Measurements from ENCODE around the gene NUBP2. TPM values are rescaled to one million over a fixed set of nuclear protein-coding genes. Genes with fewer than 3 reads are reported as not detected.
A peak's percentile ranks its signal among the peaks of the same experiment; 100 is the strongest.

Gene NUBP2
- total RNA-seq, 3 donors from 2014 or later = 61.6 to 82.6 (median 80.3) TPM

DNA sequence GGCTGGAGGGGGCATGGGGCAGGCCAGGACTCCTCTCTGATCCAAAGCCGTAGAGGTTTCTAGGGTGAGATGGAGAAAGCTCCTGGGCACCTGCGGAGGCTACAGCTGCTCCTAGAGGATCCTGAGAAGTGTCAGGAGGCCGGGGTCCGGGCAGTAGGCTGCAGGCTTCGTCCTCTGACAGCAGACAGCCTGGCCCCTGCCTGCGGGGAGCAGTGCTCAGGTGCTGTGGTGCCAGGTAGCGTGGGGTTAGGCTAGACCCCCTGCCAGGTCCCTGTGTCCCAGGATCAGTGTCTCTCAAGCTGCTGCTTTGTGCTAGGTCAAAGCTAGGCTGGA is 8.3 kb upstream of the NUBP2 start:
- intact Hi-C loops (cut with DNase I; ENCODE audit: low total_unique reads) = no loop called here
- no peak for DNase-seq (ENCODE audit: low spot score in 2 of 2)
- Histone ChIP-seq H3K9me3 (no peaks in the 10 kb centered on the region), H3K27ac (peak overlapping the region in 1 of 2 donors; percentile 94), H3K27me3 (no peaks in the 10 kb centered on the region), H3K36me3 (peaks cover 5% of the 10 kb centered on the region), H3K4me1 (peaks cover 16 to 25% of the 10 kb centered on the region in 2 donors), H3K4me3 (peak overlapping the region in 2 of 3 donors; percentile 91 to 94)
- no peak for TF ChIP-seq POLR2AphosphoS5 (IDR thresholded peaks at IDR 0.05)
- TF ChIP-seq, protein P1, sequence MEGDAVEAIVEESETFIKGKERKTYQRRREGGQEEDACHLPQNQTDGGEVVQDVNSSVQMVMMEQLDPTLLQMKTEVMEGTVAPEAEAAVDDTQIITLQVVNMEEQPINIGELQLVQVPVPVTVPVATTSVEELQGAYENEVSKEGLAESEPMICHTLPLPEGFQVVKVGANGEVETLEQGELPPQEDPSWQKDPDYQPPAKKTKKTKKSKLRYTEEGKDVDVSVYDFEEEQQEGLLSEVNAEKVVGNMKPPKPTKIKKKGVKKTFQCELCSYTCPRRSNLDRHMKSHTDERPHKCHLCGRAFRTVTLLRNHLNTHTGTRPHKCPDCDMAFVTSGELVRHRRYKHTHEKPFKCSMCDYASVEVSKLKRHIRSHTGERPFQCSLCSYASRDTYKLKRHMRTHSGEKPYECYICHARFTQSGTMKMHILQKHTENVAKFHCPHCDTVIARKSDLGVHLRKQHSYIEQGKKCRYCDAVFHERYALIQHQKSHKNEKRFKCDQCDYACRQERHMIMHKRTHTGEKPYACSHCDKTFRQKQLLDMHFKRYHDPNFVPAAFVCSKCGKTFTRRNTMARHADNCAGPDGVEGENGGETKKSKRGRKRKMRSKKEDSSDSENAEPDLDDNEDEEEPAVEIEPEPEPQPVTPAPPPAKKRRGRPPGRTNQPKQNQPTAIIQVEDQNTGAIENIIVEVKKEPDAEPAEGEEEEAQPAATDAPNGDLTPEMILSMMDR (IDR thresholded peaks at IDR 0.05) = no peak
- no peak for TF ChIP-seq POLR2A (IDR thresholded peaks at IDR 0.05)

DNA sequence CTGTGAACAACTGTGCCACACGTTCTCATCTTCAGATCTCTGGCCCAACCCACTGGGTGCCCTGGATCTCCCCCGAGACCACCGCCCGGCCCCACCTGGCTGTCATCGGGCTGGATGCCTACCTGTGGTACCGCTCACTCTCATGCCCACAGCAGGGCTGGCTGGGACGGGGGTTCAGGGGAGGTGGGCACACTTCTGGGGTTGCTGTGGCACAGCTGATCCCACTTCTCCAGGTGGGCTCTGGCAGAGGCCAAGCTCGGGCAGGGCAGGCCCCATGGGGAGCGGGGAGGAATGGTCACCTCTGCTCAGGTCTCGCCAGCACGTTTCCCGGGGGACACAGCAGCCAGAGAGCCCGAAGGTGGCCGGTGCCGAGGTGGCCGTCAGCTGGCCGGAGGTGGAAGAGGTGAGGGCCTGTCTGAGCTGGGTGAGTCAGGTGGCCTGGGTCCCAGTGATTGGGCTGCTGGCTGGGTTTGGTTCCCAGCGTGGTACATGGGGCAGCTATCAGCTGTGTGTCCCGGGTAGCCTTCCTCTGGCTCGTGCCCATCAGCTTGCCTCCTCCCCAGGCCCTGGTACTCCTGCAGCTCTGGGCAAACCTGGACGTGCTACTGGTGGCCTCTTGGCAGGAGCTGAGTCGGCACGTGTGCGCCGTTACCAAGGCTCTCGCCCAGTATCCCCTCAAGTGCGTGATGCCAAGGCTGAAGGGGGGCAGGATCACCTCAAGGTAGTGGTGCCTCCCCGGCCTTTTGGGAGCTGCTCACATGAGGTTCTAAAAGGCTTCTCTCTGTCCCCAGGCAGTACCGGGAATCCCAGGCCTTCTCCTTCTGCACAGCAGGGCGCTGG is 7.5 kb upstream of the NUBP2 start:
- intact Hi-C loops (cut with DNase I; ENCODE audit: low total_unique reads) = no loop called here
- Histone ChIP-seq H3K27me3 (no peaks in the 10 kb centered on the region), H3K4me3 (no peak overlapping the region), H3K9me3 (no peaks in the 10 kb centered on the region), H3K4me1 (peaks cover 10 to 24% of the 10 kb centered on the region in 2 donors), H3K27ac (peak overlapping the region in 1 of 2 donors; percentile 94), H3K36me3 (peaks cover 5% of the 10 kb centered on the region)
- TF ChIP-seq POLR2A (IDR thresholded peaks at IDR 0.05) (no peak), POLR2AphosphoS5 (IDR thresholded peaks at IDR 0.05) (no peak)
- TF ChIP-seq, protein P1 (IDR thresholded peaks at IDR 0.05) = no peak
- no peak for DNase-seq (ENCODE audit: low spot score in 2 of 2)

DNA sequence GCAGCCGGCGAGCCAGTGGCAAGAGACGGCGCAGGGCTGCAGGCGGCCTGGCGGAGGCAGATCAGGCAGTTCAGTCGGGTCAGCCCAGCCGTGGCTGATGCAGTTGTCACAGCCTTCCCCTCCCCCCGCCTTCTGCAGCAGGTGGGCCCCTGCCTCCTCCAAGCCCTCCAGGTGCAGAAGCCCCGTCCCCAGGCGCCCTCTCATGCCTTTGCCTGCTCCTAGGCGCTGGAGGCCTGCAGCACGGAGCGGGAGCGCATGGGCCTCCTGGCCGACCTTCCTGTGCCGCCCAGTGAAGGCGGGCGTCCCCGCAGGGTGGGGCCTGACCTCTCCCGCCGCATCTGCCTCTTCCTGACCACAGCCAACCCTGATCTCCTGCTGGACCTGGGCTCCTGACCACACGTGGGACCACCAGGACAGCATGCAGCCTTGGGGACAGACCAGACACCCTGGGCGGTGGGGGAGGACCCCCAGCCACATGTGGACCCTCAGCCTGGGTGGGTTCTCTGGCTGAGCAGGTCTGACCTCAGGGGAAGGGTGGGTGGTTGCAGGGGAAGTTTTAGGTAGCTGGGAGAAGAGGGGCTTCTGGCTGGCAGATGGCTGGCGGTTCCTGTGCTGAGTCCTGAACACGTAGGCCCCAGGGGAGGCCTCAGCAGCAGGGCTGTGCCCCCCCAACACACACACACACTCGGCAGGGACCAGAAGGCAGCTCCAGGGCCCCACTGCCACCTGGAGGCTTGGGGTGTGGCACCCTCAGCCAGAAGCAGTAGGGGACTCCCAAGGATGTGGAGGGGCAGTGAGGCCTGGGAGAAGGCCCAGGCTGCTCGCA is 6.7 kb upstream of the NUBP2 start:
- no peak for DNase-seq (ENCODE audit: low spot score in 2 of 2)
- Histone ChIP-seq H3K4me3 (no peak overlapping the region), H3K36me3 (peaks cover 5% of the 10 kb centered on the region), H3K27ac (no peak overlapping the region), H3K4me1 (peaks cover 8 to 25% of the 10 kb centered on the region in 2 donors), H3K9me3 (no peaks in the 10 kb centered on the region), H3K27me3 (no peaks in the 10 kb centered on the region)
- TF ChIP-seq, protein P1 (IDR thresholded peaks at IDR 0.05) = no peak
- no peak for TF ChIP-seq POLR2AphosphoS5 (IDR thresholded peaks at IDR 0.05)
- no peak for TF ChIP-seq POLR2A (IDR thresholded peaks at IDR 0.05)
- intact Hi-C loops (cut with DNase I; ENCODE audit: low total_unique reads) = no loop called here

DNA sequence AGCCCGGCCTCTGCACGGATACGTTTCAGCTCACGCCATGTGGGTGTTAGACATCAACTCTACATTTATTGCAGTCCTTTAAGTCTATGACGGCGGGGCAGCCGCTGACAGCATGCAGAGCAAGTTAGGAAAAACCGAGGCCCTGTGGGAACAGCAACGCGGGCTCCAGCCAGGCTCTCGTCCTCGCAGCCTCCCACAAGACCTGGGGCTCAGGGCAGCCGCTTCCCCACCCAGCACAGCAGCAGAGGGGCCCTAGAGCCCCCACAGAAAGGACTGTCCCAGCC is 6.1 kb upstream of the NUBP2 start:
- no peak for DNase-seq (ENCODE audit: low spot score in 2 of 2)
- peaks cover 5% of the 10 kb centered on the region for H3K36me3 ChIP-seq
- TF ChIP-seq, protein P1 (IDR thresholded peaks at IDR 0.05) = no peak
- no peak for TF ChIP-seq POLR2A (IDR thresholded peaks at IDR 0.05)
- no peaks in the 10 kb centered on the region for H3K27me3 ChIP-seq
- H3K27ac ChIP-seq = no peak overlapping the region
- no peak overlapping the region for H3K4me3 ChIP-seq
- intact Hi-C loops (cut with DNase I; ENCODE audit: low total_unique reads) = no loop called here
- H3K4me1 ChIP-seq = peaks cover 8 to 29% of the 10 kb centered on the region in 2 donors
- no peaks in the 10 kb centered on the region for H3K9me3 ChIP-seq

DNA sequence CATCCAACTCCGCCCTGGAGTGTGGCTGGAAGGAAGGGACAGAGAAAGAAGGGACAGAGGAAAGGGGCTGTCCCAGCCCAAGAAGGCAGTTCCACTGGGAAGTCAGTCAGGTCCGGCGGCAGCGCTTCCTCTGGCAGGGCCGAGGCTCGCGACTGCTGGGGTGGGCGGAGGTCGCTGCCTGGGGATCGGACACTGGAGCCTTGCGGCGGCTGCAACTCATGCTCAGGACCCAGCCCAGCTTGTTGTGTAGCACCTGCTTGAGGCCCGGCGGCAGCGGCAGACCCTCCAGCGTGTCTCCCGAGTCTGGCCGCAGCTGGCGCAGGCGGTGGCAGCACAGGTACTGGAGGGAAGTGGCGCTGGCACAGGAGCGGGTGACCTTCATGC is 5.8 kb upstream of the NUBP2 start:
- H3K36me3 ChIP-seq = peaks cover 5% of the 10 kb centered on the region

More for the DNA sequence above, 5.8 kb upstream of the NUBP2 start:
- Histone ChIP-seq H3K4me3 (no peak overlapping the region), H3K27ac (no peak overlapping the region), H3K27me3 (no peaks in the 10 kb centered on the region), H3K4me1 (peaks cover 8 to 25% of the 10 kb centered on the region in 2 donors), H3K9me3 (no peaks in the 10 kb centered on the region)
- intact Hi-C loops (cut with DNase I; ENCODE audit: low total_unique reads) = no loop called here
- TF ChIP-seq POLR2AphosphoS5 (IDR thresholded peaks at IDR 0.05) (no peak), POLR2A (IDR thresholded peaks at IDR 0.05) (no peak)
- TF ChIP-seq, protein P1 (IDR thresholded peaks at IDR 0.05) = no peak
- no peak for DNase-seq (ENCODE audit: low spot score in 2 of 2)

All from breast epithelium (tissue), 4 donors.